Measurements from ENCODE around the gene NTRK2.

- TF ChIP-seq, protein P1, sequence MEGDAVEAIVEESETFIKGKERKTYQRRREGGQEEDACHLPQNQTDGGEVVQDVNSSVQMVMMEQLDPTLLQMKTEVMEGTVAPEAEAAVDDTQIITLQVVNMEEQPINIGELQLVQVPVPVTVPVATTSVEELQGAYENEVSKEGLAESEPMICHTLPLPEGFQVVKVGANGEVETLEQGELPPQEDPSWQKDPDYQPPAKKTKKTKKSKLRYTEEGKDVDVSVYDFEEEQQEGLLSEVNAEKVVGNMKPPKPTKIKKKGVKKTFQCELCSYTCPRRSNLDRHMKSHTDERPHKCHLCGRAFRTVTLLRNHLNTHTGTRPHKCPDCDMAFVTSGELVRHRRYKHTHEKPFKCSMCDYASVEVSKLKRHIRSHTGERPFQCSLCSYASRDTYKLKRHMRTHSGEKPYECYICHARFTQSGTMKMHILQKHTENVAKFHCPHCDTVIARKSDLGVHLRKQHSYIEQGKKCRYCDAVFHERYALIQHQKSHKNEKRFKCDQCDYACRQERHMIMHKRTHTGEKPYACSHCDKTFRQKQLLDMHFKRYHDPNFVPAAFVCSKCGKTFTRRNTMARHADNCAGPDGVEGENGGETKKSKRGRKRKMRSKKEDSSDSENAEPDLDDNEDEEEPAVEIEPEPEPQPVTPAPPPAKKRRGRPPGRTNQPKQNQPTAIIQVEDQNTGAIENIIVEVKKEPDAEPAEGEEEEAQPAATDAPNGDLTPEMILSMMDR (IDR thresholded peaks at IDR 0.05; ENCODE audit: poor library complexity): no peak
- no peak for TF ChIP-seq EZH2 (IDR thresholded peaks at IDR 0.05; ENCODE audit: borderline replicate concordance)
- no peak for TF ChIP-seq EZH2phosphoT487 (IDR thresholded peaks at IDR 0.05; ENCODE audit: low read depth, severe bottlenecking, unreplicated experiment)
Observed at GRCh38 chr9:85055506-85056202, 386.1 kb downstream of the NTRK2 start.

Measured in hepatocyte (in vitro differentiated cells).